B cell (primary cell): ENCODE results near the gene FRMD3. TPM values are rescaled to one million over a fixed set of nuclear protein-coding genes. Genes with fewer than 3 reads are reported as not detected.

Experiments
- ATAC-seq: fragments of 200-7000 bp; cut with Tn5 transposase; one replicate; pipeline ENCODE4 v1.10.0; 2021; ENCODE audit warnings: low read depth, mild to moderate bottlenecking, moderate number of reproducible peaks, moderate library complexity
- CTCF ChIA-PET: fragments of 350-600 bp; sonication (Branson Sonifier 250); formaldehyde crosslinking; loops from one replicate; lab custom pipeline; 2021; ENCODE audit warnings: antibody characterized with exemption, inconsistent platforms; lab: Charles Lee
- POLR2A ChIA-PET: fragments of 350-600 bp; sonication (Branson Sonifier 250); formaldehyde crosslinking; loops from one replicate; lab custom pipeline; 2021; ENCODE audit warnings: antibody characterized with exemption; lab: Charles Lee
- DNase-seq: peaks from one replicate; pipeline ENCODE4 v3.0.0; 2013
- H2AFZ ChIP-seq: 2 replicates; pipeline ENCODE4 v1.6.1; 2012; ENCODE audit warnings: mild to moderate bottlenecking, low read depth, low read length; ENCODE audit not compliant: insufficient read depth, poor library complexity, severe bottlenecking
- H3K27ac ChIP-seq, 2 donors: 1 replicate in 1 of 2; 2 replicates in 1 of 2; pipeline ENCODE4 v1.5.1; 2012 to 2013; ENCODE audit warnings: low read length in 2 of 2, mild to moderate bottlenecking in 2 of 2, moderate library complexity in 1 of 2
- H3K27me3 ChIP-seq, 4 experiments: fragments of 200-600 bp in 1 of 4; sonication (generic) in 1 of 4; replicated peaks in 1 of 4; 1 replicate in 2 of 4; 2 replicates in 2 of 4; pipeline versions ENCODE4 v1.6.1 to v1.7.0; 2013 to 2016; ENCODE audit warnings: low read length in 3 of 4, mild to moderate bottlenecking in 2 of 4, mixed read lengths in 1 of 4, moderate library complexity in 1 of 4; ENCODE audit not compliant: insufficient read depth in 4 of 4, control insufficient read depth in 3 of 4; ENCODE audit errors: control extremely low read depth in 1 of 4
- H3K36me3 ChIP-seq, 2 experiments: replicated peaks in 1 of 2; 1 replicate in 1 of 2; 2 replicates in 1 of 2; pipeline versions ENCODE4 v1.6.1 to v1.7.1; 2013; ENCODE audit warnings: low read length in 1 of 2; ENCODE audit not compliant: insufficient read depth in 2 of 2, control insufficient read depth in 1 of 2; ENCODE audit errors: control extremely low read depth in 1 of 2, extremely low read depth in 1 of 2
- H3K4me1 ChIP-seq, 2 donors: fragments of 200-600 bp in 1 of 2; sonication (generic) in 1 of 2; 1 replicate in 1 of 2; 2 replicates in 1 of 2; pipeline versions ENCODE4 v1.5.1 to v1.6.1; 2013 to 2017; ENCODE audit warnings: low read length in 2 of 2; ENCODE audit not compliant: control insufficient read depth in 2 of 2, insufficient read depth in 2 of 2
- H3K4me2 ChIP-seq: replicated peaks from 2 replicates; pipeline ENCODE3; 2012; ENCODE audit warnings: mild to moderate bottlenecking, low read depth, low read length; ENCODE audit not compliant: poor library complexity, severe bottlenecking
- H3K4me3 ChIP-seq, 5 experiments: fragments of 200-600 bp in 1 of 5; sonication (generic) in 1 of 5; 1 replicate in 3 of 5; 2 replicates in 2 of 5; pipeline versions ENCODE4 v1.5.1 to v1.7.0; 2011 to 2016; ENCODE audit warnings: low read length in 4 of 5, mild to moderate bottlenecking in 4 of 5, low read depth in 2 of 5, control low read depth in 1 of 5, moderate library complexity in 1 of 5; ENCODE audit not compliant: insufficient read depth in 1 of 5; ENCODE audit errors: control extremely low read depth in 1 of 5, extremely low read depth in 1 of 5
- H3K79me2 ChIP-seq: fragments of 200-600 bp; sonication (generic); one replicate; pipeline ENCODE4 v1.6.0; 2016; ENCODE audit warnings: low read length; ENCODE audit not compliant: control insufficient read depth, insufficient read depth
- H3K9ac ChIP-seq: fragments of 200-600 bp; sonication (generic); 2 replicates; pipeline ENCODE4 v1.6.1; 2017; ENCODE audit warnings: mild to moderate bottlenecking, low read length, moderate library complexity
- H3K9me3 ChIP-seq, 3 donors: one replicate each; pipeline versions ENCODE4 v1.6.1 to v1.7.1; 2013; ENCODE audit warnings: low read length in 2 of 3; ENCODE audit not compliant: control insufficient read depth in 2 of 3, insufficient read depth in 1 of 3; ENCODE audit errors: control extremely low read depth in 1 of 3
- H4K20me1 ChIP-seq: 2 replicates; pipeline ENCODE4 v1.6.0; 2012; ENCODE audit warnings: mild to moderate bottlenecking, low read length; ENCODE audit not compliant: insufficient read depth, control insufficient read depth, poor library complexity, severe bottlenecking
- H3K27ac Mint-ChIP-seq: one replicate; pipeline ENCODE4 v1.8.0; 2021; ENCODE audit warnings: mixed read lengths
- H3K27me3 Mint-ChIP-seq: one replicate; pipeline ENCODE4 v1.8.0; 2021; ENCODE audit warnings: mixed read lengths
- H3K4me1 Mint-ChIP-seq: one replicate; pipeline ENCODE4 v1.8.0; 2021; ENCODE audit warnings: mixed read lengths
- H3K4me3 Mint-ChIP-seq: one replicate; pipeline ENCODE4 v1.8.0; 2021; ENCODE audit warnings: mixed read lengths
- H3K9me3 Mint-ChIP-seq: one replicate; pipeline ENCODE4 v1.8.0; 2022; ENCODE audit warnings: mixed read lengths; ENCODE audit not compliant: insufficient read depth
- CTCF ChIP-seq: fragments of 200-600 bp; IDR thresholded peaks from one replicate; pipeline ENCODE4 v1.8.0; 2022; ENCODE audit warnings: antibody characterized with exemption, mild to moderate bottlenecking
- EZH2 ChIP-seq: IDR thresholded peaks from 2 replicates; pipeline ENCODE4 v1.6.1; 2012; ENCODE audit warnings: borderline replicate concordance, low read depth, mild to moderate bottlenecking, moderate library complexity, low read length; ENCODE audit not compliant: insufficient read depth, poor library complexity, severe bottlenecking
- WGBS: methylation state at CpG from one replicate; pipeline ENCODE4 v1.1.5; 2013; ENCODE audit warnings: missing lambda C conversion rate; ENCODE audit not compliant: insufficient coverage; 5-methylcytosine and 5-hydroxymethylcytosine counted together
- intact Hi-C: fragments of 100-400 bp; cut with micrococcal nuclease; formaldehyde crosslinking; loops from one replicate; pipeline ENCODE4 v1.10.0; 2022
- polyA plus RNA-seq: library from polyadenylated mRNA; depleted of rRNA; stranded (reverse); fragments of >200 nt; gene quantifications from 2 replicates; pipeline ENCODE4 v1.2.3, GENCODE V29; 2012
- total RNA-seq, 2 donors: library from RNA; stranded (reverse); fragments of 120-200 nt in 1 of 2; gene quantifications; 1 replicate in 1 of 2; 2 replicates in 1 of 2; pipeline versions ENCODE4 v1.2.3 to v1.2.4, GENCODE V29; 2013 to 2022

The FRMD3 gene
- total and polyA plus RNA-seq, 2 donors (not counting 1 experiment from before 2014, with no cell fraction given), result 0.37 to 0.49 TPM

GRCh38 chr9:83388346-83388745 lies 149.9 kb downstream of the FRMD3 start:
- H3K27me3 ChIP-seq, result no peaks in the 10 kb centered on the region
- ChIA-PET POLR2A (no interaction called here), CTCF (no interaction called here)
- intact Hi-C loops, result no loop called here
- H3K4me3 ChIP-seq, result no peak overlapping the region
- H3K79me2 ChIP-seq, result no peaks in the 10 kb centered on the region
- H3K27ac ChIP-seq, result no peak overlapping the region
- DNase-seq (no peak), ATAC-seq (no peak)
- H3K4me2 ChIP-seq, result no peak overlapping the region
- Mint-ChIP-seq H3K27ac (no peak overlapping the region), H3K4me1 (no peaks in the 10 kb centered on the region), H3K9me3 (no peaks in the 10 kb centered on the region), H3K4me3 (no peak overlapping the region), H3K27me3 (no peaks in the 10 kb centered on the region)
- WGBS, result no CpG with 5 or more reads among the region's 1 CpG
- no peaks in the 10 kb centered on the region for H3K4me1 ChIP-seq
- no peaks in the 10 kb centered on the region for H3K9me3 ChIP-seq
- H4K20me1 ChIP-seq, result no peaks in the 10 kb centered on the region
- no peak overlapping the region for H3K9ac ChIP-seq
- TF ChIP-seq EZH2, result no peak
- no peak for TF ChIP-seq CTCF
- no peaks in the 10 kb centered on the region for H3K36me3 ChIP-seq
- H2AFZ ChIP-seq, result no peak overlapping the region

GRCh38 chr9:83387401-83388185 lies 150.6 kb downstream of the FRMD3 start:
- no peak for TF ChIP-seq CTCF
- TF ChIP-seq EZH2, result no peak
- POLR2A ChIA-PET, result no interaction called here
- ATAC-seq, result no peak
- Histone ChIP-seq H3K9ac (no peak overlapping the region), H3K36me3 (no peaks in the 10 kb centered on the region), H3K27ac (no peak overlapping the region), H3K4me1 (no peaks in the 10 kb centered on the region), H3K27me3 (no peaks in the 10 kb centered on the region), H3K79me2 (no peaks in the 10 kb centered on the region), H3K9me3 (no peaks in the 10 kb centered on the region), H2AFZ (no peak overlapping the region), H4K20me1 (no peaks in the 10 kb centered on the region), H3K4me2 (no peak overlapping the region), H3K4me3 (no peak overlapping the region)
- no peak for DNase-seq
- intact Hi-C loops, result no loop called here
- Mint-ChIP-seq H3K4me1 (no peaks in the 10 kb centered on the region), H3K27me3 (no peaks in the 10 kb centered on the region), H3K27ac (no peak overlapping the region), H3K4me3 (no peak overlapping the region), H3K9me3 (no peaks in the 10 kb centered on the region)
- 91% methylated on average over 5 of the region's 7 CpGs for WGBS
- CTCF ChIA-PET, result no interaction called here
